Ishikawa (cell line): ENCODE results near the gene CCDC141.

Experiments used
- CEBPB ChIP-seq: IDR thresholded peaks from 2 replicates; pipeline ENCODE4 v1.6.1; 2012
- CREB1 ChIP-seq: IDR thresholded peaks from 2 replicates; pipeline ENCODE4 v1.6.1; 2012; ENCODE audit warnings: low read depth
- EGR1 ChIP-seq: IDR thresholded peaks from 2 replicates; pipeline ENCODE4 v1.6.1; 2012
- EP300 ChIP-seq: IDR thresholded peaks from 2 replicates; pipeline ENCODE4 v1.6.1; 2012; ENCODE audit warnings: borderline replicate concordance
- FOXM1 ChIP-seq: IDR thresholded peaks from 2 replicates; pipeline ENCODE4 v1.6.1; 2012; ENCODE audit warnings: low read depth, borderline replicate concordance
- MAX ChIP-seq: IDR thresholded peaks from 2 replicates; pipeline ENCODE4 v1.6.1; 2012
- NFIC ChIP-seq: IDR thresholded peaks from 2 replicates; pipeline ENCODE4 v1.6.1; 2012
- RAD21 ChIP-seq: IDR thresholded peaks from 2 replicates; pipeline ENCODE4 v1.6.1; 2012; ENCODE audit warnings: low read depth
- REST ChIP-seq: IDR thresholded peaks from 2 replicates; pipeline ENCODE4 v1.6.1; 2012; ENCODE audit warnings: low read depth, mild to moderate bottlenecking
- TAF1 ChIP-seq: IDR thresholded peaks from 2 replicates; pipeline ENCODE4 v1.6.1; 2012; ENCODE audit warnings: low read depth, mild to moderate bottlenecking
- TCF12 ChIP-seq: IDR thresholded peaks from 2 replicates; pipeline ENCODE4 v1.6.1; 2012; ENCODE audit warnings: low read depth
- TEAD4 ChIP-seq: IDR thresholded peaks from 2 replicates; pipeline ENCODE4 v1.6.1; 2012
- USF1 ChIP-seq: IDR thresholded peaks from 2 replicates; pipeline ENCODE4 v1.6.1; 2012
- YY1 ChIP-seq: IDR thresholded peaks from 2 replicates; pipeline ENCODE4 v1.6.1; 2012; ENCODE audit warnings: low read depth
- ZBTB7A ChIP-seq: IDR thresholded peaks from 2 replicates; pipeline ENCODE4 v1.6.1; 2012; ENCODE audit warnings: low read depth

CCDC141 gene

GRCh38 chr2:178999476-178999875 lies 50.5 kb downstream of the CCDC141 start:
- TF ChIP-seq USF1 (no peak), EGR1 (no peak)

GRCh38 chr2:178998539-178998938 lies 51.4 kb downstream of the CCDC141 start:
- TF ChIP-seq TCF12, result no peak
- no peak for TF ChIP-seq RAD21
- TF ChIP-seq TEAD4, result no peak
- TF ChIP-seq EP300, result no peak
- TF ChIP-seq USF1, result no peak
- no peak for TF ChIP-seq CEBPB
- TF ChIP-seq EGR1, result no peak
- no peak for TF ChIP-seq MAX

- TF ChIP-seq YY1, result no peak
Measured at GRCh38 chr2:178997477-178997876, 52.5 kb downstream of the CCDC141 start.

- no peak for TF ChIP-seq RAD21
- TF ChIP-seq NFIC, result no peak
- TF ChIP-seq CEBPB, result no peak
Measured at GRCh38 chr2:178997067-178997466, 52.9 kb downstream of the CCDC141 start.

GRCh38 chr2:178994264-178994663 lies 55.7 kb downstream of the CCDC141 start:
- no peak for TF ChIP-seq TEAD4
- TF ChIP-seq NFIC, result no peak
- TF ChIP-seq EP300, result no peak
- no peak for TF ChIP-seq REST
- no peak for TF ChIP-seq USF1
- no peak for TF ChIP-seq TCF12
- TF ChIP-seq CREB1, result no peak
- TF ChIP-seq ZBTB7A, result no peak
- no peak for TF ChIP-seq MAX
- no peak for TF ChIP-seq YY1
- TF ChIP-seq RAD21, result no peak
- no peak for TF ChIP-seq FOXM1
- no peak for TF ChIP-seq EGR1
- no peak for TF ChIP-seq TAF1
- no peak for TF ChIP-seq CEBPB

GRCh38 chr2:178993788-178994187 lies 56.1 kb downstream of the CCDC141 start:
- TF ChIP-seq CEBPB, result no peak

- TF ChIP-seq TEAD4, result no peak
Measured at GRCh38 chr2:178990533-178991241, 59.2 kb downstream of the CCDC141 start.

GRCh38 chr2:178980815-178981214 lies 69.1 kb downstream of the CCDC141 start:
- TF ChIP-seq CREB1 (no peak), NFIC (no peak), TAF1 (no peak), USF1 (no peak), TCF12 (no peak), CEBPB (no peak), REST (no peak), ZBTB7A (no peak), EP300 (no peak), RAD21 (no peak), FOXM1 (no peak), TEAD4 (no peak), YY1 (no peak), EGR1 (no peak), MAX (no peak)
